GM19395 (cell line): ENCODE data around the gene CD226.
A peak's percentile ranks its signal among the peaks of the same experiment; 100 is the strongest.
"Not testable (repeated sequence)": the region's sequence is repeated elsewhere in the genome, so short reads cannot be mapped to it uniquely, and the experiment has no call there.

Source experiments
- ATAC-seq: cut with Tn5 transposase; IDR thresholded peaks from one replicate; pipeline ENCODE4 v1.9.1; 2021; ENCODE audit warnings: mild to moderate bottlenecking, moderate library complexity; ENCODE audit not compliant: unreplicated experiment

Gene CD226

GRCh38 chr18:69956665-69957620, 9.3 kb upstream of the CD226 start:
- no peak for ATAC-seq

DNA sequence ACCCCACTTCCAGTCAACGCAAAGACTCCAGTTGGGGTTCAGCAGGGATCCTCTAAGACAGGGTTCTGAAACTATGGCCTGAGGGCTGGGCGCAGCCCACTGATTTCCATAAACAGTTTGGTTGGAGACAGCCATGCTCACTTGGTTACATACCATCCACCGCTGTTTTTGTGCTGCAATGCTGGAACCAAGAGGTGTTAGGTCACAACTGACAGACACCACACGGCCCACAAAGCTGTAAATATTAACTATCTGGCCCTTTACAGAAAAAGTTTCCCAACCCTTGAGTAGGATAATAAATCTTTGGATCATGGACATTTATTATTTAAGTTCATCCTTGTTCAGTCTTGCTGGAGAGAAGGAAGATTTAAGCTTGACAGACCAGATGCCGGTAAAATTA, 8.4 kb upstream of the CD226 start:
- ATAC-seq, result peak; percentile 32

GRCh38 chr18:69954719-69955480, 7.2 kb upstream of the CD226 start:
- peak; percentile 25 for ATAC-seq

DNA sequence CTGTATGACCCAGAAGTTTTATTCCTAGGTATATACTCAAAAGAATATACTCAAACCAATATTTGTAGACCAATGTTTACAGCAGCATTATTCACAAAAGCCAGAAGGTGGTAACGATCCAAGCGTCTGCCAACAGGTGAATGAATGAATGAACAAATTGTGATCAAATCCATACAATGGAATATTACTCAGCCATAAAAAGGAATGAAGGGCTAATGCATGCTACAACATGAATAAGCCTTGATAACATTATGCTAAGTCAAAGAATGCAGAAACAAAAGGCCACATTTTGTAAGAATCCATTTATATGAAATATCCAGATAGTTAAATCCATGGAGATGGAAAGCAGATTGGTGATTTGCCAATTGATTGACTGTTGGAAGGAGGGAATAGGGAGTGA, 5.5 kb upstream of the CD226 start:
- no peak for ATAC-seq

DNA sequence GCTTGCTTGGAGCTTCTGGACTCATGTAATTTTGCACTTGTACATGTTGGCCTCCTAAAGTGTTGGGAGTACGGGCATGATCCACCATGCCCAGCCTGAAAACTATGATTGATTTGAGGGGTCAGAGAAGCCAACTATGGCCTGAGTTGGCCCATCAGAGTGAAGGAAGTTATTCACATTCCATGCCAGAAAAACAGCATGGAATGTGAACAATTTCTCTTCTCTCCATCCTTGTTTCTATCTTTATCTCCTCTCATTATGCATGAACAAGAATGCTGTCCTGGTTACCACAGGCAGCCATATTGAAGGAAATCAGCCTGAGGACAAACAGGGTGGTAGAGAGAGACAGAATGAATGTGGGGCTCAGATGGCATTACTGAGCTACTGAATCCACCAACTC, 3.5 kb upstream of the CD226 start:
- ATAC-seq, result no peak

- no peak for ATAC-seq
Observed at GRCh38 chr18:69949538-69949936, 1.9 kb upstream of the CD226 start.

DNA sequence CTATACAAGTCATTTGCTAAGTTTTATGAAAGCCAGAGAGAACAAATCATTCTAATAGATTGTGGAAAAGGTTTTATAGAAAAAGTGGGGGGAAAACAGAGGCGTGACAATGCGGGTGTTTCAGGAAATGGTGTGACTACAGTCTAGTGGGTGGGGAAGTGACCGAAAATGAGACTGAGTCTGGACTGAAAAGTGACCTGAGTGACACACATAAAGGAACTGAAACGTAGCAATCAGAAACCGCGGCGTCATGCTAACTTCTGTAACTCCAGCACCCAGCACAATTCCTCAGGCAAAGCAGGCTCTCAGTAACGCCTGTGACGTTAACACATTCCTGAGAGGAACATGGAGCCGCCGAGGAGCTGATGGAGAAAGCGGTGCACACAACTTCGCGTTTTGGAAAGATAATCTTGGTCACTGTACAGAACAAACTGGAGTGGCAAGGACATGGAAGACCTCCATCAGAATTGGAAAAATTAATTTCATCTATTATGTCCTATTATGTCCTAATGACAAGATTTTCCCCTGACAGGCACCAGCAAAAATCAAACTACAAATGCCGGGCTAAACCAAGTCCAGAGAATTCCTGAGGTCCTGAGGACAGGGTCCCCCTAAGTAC, 1.4 kb upstream of the CD226 start:
- ATAC-seq, result peak; percentile 87

GRCh38 chr18:69948256-69948655, 583 bp upstream of the CD226 start:
- ATAC-seq, result no peak

- ATAC-seq, result no peak
Observed at GRCh38 chr18:69946608-69947155, 991 bp downstream of the CD226 start.

DNA sequence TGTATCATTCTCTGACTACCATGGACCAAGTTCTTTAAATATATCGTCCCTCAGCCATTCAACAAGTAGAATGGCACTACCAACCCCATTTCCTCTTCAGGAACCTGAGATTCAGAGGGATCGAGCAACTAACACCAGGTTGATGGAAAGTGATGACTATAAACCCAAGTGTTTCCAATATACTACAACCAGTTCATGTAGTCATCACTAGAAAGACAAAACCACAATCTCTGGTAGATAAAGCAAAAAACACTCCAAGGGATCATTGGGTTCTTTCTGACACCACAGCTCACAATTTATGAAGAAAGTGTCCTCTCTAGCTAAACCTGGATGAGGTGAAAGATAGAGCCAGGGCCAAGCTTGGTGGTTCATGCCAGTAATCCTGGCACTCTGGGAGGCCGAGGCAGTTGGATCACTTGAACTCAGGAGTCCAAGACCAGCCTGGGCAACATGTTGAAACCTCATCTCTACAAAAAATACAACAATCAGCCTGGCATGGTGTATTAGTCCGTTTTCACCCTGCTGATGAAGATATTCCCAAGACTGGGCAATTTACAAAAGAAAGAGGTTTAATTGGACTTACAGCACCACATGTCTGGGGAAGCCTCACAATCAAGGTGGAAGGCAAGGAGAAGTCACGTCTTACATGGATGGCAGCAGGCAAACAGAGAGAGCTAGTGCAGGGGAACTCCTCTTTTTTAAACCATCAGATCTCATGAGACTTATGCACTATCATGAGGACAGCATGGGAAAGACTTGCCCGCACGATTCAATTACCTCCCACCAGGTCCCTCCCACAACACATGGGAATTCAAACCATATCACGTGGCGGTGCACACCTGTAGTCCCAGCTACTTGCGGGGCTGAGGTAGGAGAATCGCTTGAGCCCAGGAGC, 2.2 kb downstream of the CD226 start:
- no peak for ATAC-seq

DNA sequence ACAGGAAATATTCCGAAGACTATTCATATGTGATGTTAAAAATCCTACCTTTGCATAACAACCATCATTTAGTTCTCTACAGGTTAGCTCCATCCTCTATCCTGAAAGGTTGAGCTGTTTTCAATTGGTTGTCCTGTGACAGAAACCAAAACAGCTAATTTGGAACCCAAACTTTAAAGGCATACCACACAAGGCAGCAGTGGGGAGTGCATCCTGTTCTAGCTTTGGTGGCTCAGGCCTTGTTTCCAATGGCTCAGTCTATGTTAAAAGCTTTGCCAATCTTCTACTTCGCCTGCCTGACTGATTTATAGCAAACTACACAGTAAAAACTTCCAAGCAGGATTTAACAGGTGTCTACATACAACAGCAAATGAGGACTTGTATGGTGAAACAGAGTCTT, 3.2 kb downstream of the CD226 start:
- peak; percentile 13 for ATAC-seq

- ATAC-seq, result no peak
Observed at GRCh38 chr18:69943021-69943420, 4.7 kb downstream of the CD226 start.

DNA sequence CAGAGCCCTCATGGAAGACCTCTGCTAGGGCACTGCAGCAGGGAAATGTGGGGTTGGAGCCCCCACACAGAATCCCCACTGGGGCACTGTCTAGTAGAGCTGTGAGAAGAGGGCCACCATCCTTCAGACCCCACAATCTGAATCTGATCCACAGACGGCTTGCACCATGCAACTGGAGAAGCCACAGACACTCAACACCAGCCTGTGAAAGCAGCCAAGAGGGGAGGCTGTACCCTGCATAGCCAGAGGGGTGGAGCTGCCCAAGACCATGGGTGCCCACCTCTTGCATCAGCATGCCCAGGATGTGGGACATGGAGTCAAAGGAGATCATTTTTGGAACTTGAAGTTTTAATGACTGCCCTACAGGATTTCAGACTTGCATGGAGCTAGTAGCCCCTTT, 6.5 kb downstream of the CD226 start:
- ATAC-seq, result no peak

DNA sequence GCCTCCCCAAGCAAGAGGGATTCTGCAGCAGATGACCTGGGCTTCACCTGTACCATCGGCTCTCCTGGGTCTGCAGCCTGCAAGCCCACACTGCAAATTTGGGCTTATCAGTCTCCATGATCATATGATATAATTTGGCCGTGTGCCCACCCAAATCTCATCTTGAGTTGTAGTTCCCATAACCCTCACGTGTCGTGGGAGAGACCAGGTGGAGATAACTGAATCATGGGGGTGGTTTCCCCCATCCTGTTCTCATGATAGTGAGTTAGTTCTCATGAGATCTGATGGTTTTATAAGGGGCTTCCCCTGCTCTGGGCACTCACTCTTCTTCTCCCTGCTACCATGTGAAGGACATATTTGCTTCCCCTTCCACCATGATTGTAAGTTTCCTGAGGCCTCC, 7.9 kb downstream of the CD226 start:
- ATAC-seq, result not testable (repeated sequence)

DNA sequence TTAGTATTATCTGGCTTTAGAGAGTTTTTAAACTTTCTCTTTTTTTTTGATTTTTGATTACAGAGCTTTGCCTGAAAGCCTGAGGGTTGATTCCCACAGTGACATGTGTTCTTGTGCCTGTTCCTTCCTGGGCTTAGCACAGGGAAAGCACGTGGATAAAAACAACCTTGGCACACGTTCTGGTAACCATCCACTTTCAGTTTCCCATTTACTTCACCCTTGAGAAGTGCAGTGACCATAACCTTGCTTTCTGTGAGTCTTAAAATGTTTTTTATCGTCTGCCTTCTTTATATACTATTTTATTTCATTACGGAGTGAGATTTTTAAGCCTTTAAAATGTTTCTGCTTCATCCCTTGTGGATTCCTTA, 11.5 kb downstream of the CD226 start:
- ATAC-seq, result no peak

DNA sequence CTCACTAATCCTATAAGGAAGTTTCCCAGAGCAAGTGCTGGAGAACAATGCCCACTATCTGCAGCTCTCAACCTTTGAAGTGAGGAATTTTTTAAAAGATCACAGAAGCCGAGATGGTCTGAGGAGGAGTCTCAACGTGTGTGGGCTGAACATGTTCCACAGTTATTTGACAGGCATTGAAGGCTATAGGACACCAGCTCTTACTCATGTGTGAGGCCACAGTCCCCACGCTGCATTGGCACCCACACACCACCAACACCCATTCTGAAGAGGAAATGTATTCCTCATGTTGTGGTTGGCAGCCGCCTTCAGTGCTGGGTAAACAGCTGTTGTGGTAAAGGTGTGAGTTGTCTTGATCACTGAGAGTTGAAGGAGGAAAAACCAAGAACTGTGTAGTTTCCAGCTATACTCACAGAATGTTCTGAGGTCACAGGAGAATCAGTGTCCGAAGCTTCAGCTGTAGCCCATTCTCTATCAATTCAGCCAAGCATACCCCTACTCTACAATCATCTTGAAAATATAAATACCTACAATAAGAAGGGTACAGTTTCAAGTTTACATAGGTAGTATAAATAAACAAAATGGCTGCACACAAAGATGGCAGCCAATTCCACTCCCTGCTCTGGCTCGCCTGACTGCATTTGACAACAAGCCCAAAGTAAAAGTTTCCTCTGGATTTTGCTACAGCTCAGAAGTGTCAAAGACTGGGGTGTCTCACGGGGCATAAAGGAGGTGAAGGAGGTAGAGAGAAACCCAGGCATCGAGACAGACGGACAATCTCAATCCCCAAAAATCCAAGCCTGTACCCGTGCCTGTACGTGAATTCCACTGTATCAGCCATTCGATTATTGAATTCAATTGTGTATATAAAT, 12.1 kb downstream of the CD226 start:
- peak; percentile 93 for ATAC-seq

GRCh38 chr18:69934601-69935265, 12.9 kb downstream of the CD226 start:
- no peak for ATAC-seq

DNA sequence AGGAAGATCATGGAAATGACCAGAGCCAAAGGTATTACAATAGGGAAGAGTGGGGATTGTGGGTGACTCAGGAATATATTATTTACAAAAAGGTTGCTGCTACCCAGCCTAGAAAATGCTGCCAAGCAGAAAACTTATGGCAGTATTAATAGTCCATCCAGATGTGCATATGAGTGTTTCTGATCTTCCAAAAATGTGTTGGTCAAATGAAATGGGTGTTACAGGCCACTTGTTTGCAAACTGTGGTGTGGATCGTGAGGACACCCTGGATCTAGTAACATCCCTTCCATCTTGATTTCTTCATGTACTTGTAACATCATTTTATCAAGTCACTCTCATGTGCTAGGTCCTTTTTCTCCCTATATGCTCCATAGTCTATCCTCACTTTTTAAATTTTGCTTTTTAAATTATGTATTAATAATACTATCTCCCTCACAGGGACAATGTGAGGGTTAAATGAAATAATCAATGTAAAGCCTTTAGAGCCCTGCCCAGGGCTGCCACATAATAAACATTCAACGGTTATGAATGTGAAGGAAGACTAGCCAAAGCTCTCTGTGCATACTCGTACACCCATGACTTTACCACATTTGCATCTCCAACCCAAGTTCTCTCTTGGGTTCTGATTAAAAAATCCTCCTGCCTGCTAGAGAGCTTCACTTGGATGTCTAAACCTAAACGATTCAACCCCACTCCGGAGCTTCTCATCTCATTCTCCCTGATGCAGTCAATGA, 18.5 kb downstream of the CD226 start:
- ATAC-seq, result no peak
